ENCODE measurements around the gene IL10RB. TPM values are rescaled to one million over a fixed set of nuclear protein-coding genes. Genes with fewer than 3 reads are reported as not detected.

The IL10RB gene
- total and polyA plus RNA-seq, 10 donors: 25.4 to 89.7 (median 55.3) TPM

GRCh38 chr21:33278721-33279120, 12.6 kb downstream of the IL10RB start:
- DNase-seq: no peak
- no peaks in the 10 kb centered on the region for H3K4me1 ChIP-seq
- H3K36me3 ChIP-seq: peaks cover 2 to 100% (median 72%) of the 10 kb centered on the region in 6 donors
- H3K4me3 ChIP-seq: no peak overlapping the region
- H3K27me3 ChIP-seq (replicated peaks in 1 of 7): no peaks in the 10 kb centered on the region
- TF ChIP-seq POLR2A (IDR thresholded peaks at IDR 0.05): no peak
- no peak for TF ChIP-seq POLR2AphosphoS5 (IDR thresholded peaks at IDR 0.05)
- TF ChIP-seq, protein P1, sequence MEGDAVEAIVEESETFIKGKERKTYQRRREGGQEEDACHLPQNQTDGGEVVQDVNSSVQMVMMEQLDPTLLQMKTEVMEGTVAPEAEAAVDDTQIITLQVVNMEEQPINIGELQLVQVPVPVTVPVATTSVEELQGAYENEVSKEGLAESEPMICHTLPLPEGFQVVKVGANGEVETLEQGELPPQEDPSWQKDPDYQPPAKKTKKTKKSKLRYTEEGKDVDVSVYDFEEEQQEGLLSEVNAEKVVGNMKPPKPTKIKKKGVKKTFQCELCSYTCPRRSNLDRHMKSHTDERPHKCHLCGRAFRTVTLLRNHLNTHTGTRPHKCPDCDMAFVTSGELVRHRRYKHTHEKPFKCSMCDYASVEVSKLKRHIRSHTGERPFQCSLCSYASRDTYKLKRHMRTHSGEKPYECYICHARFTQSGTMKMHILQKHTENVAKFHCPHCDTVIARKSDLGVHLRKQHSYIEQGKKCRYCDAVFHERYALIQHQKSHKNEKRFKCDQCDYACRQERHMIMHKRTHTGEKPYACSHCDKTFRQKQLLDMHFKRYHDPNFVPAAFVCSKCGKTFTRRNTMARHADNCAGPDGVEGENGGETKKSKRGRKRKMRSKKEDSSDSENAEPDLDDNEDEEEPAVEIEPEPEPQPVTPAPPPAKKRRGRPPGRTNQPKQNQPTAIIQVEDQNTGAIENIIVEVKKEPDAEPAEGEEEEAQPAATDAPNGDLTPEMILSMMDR (IDR thresholded peaks at IDR 0.05 in 8 of 11, conservative IDR thresholded peaks at IDR 0.05 in 3 of 11): no peak
- peaks cover 0 to 7% (median 2%) of the 10 kb centered on the region in 8 donors for H3K9me3 ChIP-seq
- H3K27ac ChIP-seq: no peak overlapping the region
- WGBS, 5 donors: 91 to 96% (median 96%) methylated on average over 2 of the region's 2 CpGs
- intact Hi-C loops (cut with DNase I; ENCODE audit: low total_unique reads): no loop called here

DNA sequence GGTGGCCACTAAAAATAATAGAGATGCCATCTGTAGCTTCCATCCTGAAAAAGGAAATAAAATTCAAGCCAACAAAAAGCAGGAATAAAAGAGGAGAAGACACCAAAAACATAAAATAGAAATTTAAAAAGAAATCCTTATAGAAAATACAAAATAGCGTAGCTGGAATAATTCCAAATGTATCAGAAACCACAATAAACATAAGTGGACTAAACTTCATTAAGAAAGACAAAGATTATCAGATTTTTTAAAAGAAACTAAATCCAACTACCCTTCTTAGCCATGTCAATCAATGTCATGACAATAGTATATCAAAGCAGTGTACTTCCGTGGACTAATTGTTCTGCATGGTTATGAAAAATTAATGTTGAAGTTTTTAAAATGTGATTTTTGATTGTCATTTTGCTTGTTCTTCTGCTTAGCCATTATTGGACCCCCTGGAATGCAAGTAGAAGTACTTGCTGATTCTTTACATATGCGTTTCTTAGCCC, 13.2 kb downstream of the IL10RB start:
- peaks cover 2 to 100% (median 79%) of the 10 kb centered on the region in 6 donors for H3K36me3 ChIP-seq
- WGBS, 5 donors: 79 to 99% (median 97%) methylated on average over 3 of the region's 3 CpGs

DNA sequence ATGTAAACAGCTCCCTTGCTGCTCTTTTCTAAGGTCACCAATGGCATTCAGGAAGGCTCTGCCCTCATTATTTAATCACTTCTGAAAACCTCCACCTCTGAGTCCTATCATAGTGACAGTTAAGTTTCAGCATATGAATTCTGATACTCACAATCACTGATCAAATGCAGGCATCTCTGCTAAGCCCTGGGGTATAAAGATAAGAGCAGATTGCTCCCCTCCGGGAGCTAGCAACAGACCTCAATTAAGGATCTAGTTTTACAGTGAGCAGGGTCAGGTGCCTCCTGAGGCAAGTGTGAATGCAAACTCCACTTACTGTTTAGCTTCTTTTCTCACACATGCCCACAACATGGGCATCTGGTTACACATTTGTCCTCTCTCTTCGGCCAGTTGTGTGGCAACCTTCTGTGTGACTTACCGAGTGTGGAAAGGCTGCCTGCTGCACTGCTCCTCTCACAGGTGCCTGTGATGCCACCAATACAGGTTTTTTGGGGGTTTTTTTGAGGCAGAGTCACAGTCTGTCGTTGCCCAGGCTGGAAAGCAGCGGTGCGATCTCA, 15.0 kb downstream of the IL10RB start:
- peaks cover 6 to 7% (median 6%) of the 10 kb centered on the region in 6 donors for H3K4me1 ChIP-seq
- no peak for DNase-seq
- H3K27ac ChIP-seq: no peak overlapping the region
- H3K36me3 ChIP-seq: peaks cover 2 to 100% (median 85%) of the 10 kb centered on the region in 6 donors
- intact Hi-C loops (cut with DNase I; ENCODE audit: low total_unique reads): no loop called here
- no peaks in the 10 kb centered on the region for H3K27me3 ChIP-seq (replicated peaks in 1 of 7)
- WGBS, 5 donors: 91 to 96% (median 95%) methylated on average over 6 of the region's 6 CpGs
- H3K4me3 ChIP-seq: no peak overlapping the region
- TF ChIP-seq POLR2AphosphoS5 (IDR thresholded peaks at IDR 0.05) (no peak), POLR2A (IDR thresholded peaks at IDR 0.05) (no peak)
- TF ChIP-seq, protein P1 (IDR thresholded peaks at IDR 0.05 in 8 of 11, conservative IDR thresholded peaks at IDR 0.05 in 3 of 11): no peak
- peaks cover 0 to 7% (median 2%) of the 10 kb centered on the region in 8 donors for H3K9me3 ChIP-seq

More for the DNA sequence above, 13.2 kb downstream of the IL10RB start:
- Histone ChIP-seq H3K9me3 (peaks cover 0 to 7% (median 2%) of the 10 kb centered on the region in 8 donors), H3K27ac (no peak overlapping the region), H3K4me3 (no peak overlapping the region), H3K27me3 (replicated peaks in 1 of 7) (no peaks in the 10 kb centered on the region), H3K4me1 (no peaks in the 10 kb centered on the region)
- intact Hi-C loops (cut with DNase I; ENCODE audit: low total_unique reads): no loop called here
- DNase-seq: no peak
- TF ChIP-seq, protein P1 (IDR thresholded peaks at IDR 0.05 in 8 of 11, conservative IDR thresholded peaks at IDR 0.05 in 3 of 11): no peak
- TF ChIP-seq POLR2AphosphoS5 (IDR thresholded peaks at IDR 0.05) (no peak), POLR2A (IDR thresholded peaks at IDR 0.05) (no peak)

DNA sequence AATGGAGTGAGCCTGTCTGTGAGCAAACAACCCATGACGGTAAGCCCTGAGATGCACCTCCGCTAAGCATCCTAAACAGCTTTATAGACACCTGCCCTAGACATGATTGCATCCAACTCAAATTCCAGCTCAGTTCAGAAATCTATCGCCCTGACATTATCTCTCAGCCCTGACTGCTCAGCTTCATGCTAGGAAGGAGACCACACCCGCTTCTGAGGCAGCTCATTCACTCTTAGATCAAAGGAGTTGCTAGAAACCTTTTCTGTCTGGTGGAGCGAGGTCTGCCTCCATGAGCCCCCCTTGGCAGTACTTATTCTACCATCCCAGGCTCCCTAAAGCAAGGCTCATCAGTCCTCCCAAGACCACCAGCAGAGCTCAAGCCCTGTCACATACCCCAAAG, 17.0 kb downstream of the IL10RB start:
- Histone ChIP-seq H3K9me3 (peaks cover 0 to 7% (median 2%) of the 10 kb centered on the region in 8 donors), H3K27me3 (replicated peaks in 1 of 7) (no peaks in the 10 kb centered on the region), H3K27ac (no peak overlapping the region), H3K4me1 (peaks cover 10 to 26% (median 22%) of the 10 kb centered on the region in 6 donors), H3K36me3 (peaks cover 2 to 100% (median 80%) of the 10 kb centered on the region in 6 donors), H3K4me3 (no peak overlapping the region)
- no peak for DNase-seq
- intact Hi-C loops (cut with DNase I; ENCODE audit: low total_unique reads): no loop called here
- TF ChIP-seq POLR2A (IDR thresholded peaks at IDR 0.05): no peak
- TF ChIP-seq, protein P1 (IDR thresholded peaks at IDR 0.05 in 8 of 11, conservative IDR thresholded peaks at IDR 0.05 in 3 of 11): no peak
- TF ChIP-seq POLR2AphosphoS5 (IDR thresholded peaks at IDR 0.05): no peak
- 94 to 99% (median 96%) methylated on average over 5 of the region's 5 CpGs for WGBS, 5 donors

Measured in spleen (tissue), 11 donors.